GM21528 (cell line): Measurements from ENCODE around the gene GPR26.

Source experiments
- ATAC-seq: cut with Tn5 transposase; IDR thresholded peaks from one replicate; pipeline ENCODE4 v1.9.1; 2021; ENCODE audit warnings: mild to moderate bottlenecking, moderate library complexity; ENCODE audit not compliant: unreplicated experiment, low FRiP score

Gene GPR26, protein sequence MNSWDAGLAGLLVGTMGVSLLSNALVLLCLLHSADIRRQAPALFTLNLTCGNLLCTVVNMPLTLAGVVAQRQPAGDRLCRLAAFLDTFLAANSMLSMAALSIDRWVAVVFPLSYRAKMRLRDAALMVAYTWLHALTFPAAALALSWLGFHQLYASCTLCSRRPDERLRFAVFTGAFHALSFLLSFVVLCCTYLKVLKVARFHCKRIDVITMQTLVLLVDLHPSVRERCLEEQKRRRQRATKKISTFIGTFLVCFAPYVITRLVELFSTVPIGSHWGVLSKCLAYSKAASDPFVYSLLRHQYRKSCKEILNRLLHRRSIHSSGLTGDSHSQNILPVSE

DNA sequence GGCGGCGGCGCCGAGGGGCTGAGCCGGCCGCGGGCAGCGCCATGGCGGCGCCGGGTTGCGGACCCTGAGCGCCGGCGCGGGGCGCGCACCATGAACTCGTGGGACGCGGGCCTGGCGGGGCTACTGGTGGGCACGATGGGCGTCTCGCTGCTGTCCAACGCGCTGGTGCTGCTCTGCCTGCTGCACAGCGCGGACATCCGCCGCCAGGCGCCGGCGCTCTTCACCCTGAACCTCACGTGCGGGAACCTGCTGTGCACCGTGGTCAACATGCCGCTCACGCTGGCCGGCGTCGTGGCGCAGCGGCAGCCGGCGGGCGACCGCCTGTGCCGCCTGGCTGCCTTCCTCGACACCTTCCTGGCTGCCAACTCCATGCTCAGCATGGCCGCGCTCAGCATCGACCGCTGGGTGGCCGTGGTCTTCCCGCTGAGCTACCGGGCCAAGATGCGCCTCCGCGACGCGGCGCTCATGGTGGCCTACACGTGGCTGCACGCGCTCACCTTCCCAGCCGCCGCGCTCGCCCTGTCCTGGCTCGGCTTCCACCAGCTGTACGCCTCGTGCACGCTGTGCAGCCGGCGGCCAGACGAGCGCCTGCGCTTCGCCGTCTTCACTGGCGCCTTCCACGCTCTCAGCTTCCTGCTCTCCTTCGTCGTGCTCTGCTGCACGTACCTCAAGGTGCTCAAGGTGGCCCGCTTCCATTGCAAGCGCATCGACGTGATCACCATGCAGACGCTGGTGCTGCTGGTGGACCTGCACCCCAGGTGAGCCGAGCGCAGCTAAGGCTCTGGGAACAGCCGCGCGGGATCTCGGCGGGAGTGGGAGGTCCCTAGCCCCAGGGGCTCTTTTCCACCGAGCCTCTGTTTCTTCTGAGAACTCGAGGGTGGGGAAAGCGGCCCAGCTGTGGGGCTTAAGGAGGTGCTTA lies at the start of gene GPR26:
Gene GPR26 (plus strand): TSS at position 38 of the 919 bp plus-strand sequence. CDS start 53 bp downstream, at position 91.
- no peak for ATAC-seq

DNA sequence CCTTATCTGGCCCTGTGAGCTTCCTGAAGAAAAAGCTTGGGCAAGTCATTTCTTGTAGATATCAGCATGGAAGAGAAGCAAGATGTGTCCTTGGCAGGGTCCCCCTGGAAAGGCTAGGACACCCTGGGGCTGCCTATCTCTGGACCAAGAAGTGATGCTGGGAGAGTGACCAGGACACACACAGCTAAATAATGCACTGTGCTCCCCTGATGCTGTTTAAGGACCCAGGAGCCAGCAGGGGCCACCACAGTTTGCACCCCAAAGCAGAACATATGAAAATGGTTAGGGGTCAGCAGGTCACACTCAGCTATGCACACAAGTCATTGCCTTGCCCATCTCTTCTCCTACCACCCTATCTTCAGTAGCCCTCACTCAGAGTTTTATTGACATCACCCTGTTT lies 47.9 kb upstream of the GPR26 start:
- no peak for ATAC-seq

DNA sequence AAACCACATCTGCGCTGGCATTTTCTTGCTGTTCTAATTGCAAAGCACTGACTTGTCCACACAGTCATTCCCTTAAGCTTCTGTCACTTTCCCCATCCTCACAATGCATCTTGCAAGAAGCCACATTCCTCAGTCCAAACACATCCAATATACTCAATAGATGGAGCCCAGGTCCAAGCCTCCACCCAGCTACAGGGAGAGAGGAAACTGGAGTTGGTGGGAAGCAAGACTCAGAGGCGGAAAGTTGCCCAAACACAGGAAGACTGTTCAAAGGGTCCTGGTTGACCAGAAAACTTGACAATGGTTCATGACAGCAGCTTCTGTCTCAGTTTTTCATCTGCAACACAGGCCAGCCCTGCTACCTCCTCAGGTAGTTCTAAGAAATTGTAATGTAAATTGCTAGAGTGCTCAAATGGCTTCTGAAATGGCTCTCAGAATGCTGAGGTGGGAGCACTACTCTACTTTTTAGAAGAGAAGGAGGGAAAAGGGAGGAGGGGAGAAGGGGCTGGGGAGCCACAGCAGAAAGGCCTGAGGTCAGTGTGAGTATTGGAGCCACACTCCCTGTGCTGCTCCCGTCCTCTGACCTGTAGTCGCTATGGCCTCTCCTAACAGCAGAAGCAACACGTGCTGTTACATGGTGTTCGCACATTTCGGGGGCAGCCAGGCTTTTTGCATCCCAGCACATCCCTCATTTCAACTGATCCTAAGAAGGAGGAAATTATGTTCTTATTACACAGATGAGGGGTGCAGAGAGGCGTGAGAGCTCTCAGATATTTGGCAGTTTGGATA lies 46.9 kb upstream of the GPR26 start:
- no peak for ATAC-seq

DNA sequence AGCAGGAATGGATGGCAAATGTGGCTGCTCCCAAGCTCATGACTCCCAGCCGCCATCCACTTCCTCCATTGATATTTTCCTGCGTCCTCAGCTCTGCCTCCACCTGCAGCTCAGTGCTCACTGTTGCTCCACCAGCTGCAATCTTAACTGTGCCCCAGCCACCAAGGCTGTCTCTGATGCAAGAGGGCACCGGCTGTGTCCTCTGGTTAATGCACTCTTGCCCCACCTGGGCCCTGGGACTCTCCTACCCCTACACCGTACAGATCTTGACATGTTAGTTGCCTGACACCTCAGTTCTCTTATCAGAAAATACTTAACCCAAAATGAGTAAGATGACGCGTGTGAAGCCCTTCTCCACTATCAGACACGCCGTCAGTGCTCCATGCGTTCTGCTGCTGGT lies 45.5 kb upstream of the GPR26 start:
- no peak for ATAC-seq

DNA sequence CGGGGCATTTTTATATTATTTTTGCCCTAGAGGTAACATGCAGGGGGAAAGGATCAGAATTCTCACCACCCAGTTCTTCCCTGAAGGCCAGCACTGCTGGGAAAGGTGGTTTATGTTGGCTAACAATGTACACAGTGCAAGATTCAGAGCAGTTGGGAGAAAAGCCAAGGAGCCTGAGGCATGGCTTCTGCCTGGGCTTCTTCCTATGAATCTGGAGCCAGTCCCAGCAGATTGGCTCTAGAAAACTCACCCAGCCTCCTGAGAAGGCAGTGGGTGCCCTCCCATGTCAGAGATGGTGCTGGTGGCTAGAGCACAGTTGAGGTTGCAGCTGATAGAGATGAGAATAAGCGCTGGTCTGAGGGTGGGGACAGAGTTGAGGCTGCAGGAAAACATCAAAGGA lies 44.7 kb upstream of the GPR26 start:
- no peak for ATAC-seq

DNA sequence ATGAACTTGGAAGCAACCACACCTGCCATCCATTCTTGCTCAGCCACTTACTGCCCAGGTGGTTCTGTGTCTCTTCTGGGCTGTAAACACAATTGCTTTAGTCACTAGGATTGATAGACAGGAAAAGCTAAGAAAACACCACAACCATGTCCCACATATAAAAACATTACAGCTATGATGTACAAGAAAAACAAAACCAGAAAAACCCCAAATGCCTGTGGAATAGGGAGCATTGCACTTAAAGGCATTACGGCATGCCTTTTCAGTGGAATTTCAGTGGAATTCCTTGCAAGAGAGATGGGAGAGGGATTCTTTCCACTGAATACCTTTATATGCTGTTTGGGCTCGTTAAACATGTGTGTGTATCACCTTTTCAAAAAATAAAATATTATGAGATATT lies 44.2 kb upstream of the GPR26 start:
- ATAC-seq = no peak

DNA sequence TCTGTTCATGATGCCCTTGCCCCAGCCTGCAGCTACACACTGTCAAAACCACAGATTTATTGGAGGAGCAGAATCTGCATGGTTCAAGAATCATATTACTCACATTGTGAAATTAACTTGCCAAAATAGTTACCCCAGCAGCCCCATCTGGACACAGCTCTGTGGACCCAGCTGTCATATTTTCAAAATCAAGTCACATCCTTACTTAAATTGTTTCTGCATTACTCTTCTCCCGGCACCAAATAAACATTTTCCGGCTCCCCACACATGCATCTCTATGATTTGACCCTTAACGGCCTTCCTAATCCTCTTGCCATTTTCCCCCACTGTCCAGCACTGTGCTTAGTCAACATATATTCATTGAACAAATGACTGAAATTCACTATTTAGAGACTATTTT lies 43.8 kb upstream of the GPR26 start:
- no peak for ATAC-seq

DNA sequence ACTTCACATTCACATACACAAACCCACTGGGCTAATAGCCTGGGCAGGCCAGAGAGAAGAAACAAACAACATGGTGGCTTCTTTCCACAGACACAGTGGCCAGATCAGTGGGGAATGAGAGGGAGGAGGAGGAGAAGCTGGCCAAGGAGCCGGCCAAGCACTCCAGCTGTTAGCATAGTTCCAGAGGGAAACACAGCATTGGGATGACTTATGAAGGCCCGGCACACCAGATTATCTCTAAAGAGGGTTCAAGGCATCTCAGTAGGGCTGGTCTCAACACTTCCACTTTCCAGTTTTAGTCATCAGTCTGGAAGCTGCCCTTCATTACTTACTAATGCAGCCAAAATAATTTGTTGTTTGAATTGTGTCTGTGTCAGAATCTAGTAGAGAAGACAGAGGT lies 42.1 kb upstream of the GPR26 start:
- no peak for ATAC-seq

DNA sequence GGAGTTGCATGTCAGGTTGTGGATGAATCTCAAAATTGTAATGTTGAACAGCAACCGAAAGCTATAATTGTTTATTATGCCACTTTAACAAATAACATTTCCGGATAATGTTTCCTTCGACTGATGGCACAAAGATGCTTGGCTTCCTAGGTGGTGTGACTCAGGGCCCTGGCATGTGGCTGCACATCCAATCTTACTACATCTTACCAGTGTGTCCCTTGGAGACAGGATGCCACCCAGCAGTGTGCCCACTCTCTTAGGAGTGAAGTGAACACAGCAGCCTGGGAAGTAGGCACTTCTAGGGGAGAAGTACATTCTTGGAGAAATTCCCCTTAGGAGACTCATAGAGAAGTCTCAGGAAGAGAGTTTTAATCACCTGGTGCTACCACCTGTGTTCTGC lies 33.0 kb upstream of the GPR26 start:
- ATAC-seq = no peak

DNA sequence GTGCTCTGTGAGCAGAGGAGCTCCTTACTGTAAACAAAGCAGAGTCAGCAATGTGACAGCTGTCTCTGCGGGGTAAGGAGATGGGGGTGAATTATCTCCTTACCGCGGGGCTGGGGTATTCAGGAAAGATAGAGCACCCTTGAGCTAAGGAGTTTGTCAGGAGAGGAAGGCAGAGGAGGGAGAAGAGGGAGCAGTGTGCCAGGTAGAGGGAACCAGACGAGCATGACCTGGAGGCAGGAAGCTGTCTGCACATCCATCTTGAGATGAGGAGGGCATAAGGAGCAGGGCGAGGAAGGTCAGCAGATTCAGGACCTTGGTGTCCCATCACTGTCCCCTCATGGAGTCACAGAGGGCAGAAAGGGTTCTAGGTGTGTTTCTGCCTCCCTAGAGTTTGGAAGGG lies 32.5 kb upstream of the GPR26 start:
- ATAC-seq = no peak

DNA sequence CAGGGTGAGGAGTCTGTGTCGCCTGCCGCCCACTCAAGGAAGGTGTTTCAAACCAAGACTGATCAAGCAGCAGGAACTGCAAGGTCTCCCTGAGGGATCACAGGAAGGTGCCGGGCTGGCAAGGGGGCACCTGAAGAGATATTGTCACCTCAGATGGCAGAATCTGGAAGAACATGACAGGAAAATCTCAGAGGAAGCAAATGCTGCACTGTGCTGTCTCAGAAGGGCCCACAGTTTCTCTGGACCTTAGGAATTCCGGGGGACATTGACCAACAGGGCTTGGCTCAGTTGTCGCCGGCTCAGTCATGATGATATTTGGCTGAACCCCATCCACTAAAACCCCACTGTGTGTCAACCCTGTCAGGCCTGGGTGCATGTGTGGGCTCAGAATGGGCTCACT lies 31.9 kb upstream of the GPR26 start:
- ATAC-seq = no peak

DNA sequence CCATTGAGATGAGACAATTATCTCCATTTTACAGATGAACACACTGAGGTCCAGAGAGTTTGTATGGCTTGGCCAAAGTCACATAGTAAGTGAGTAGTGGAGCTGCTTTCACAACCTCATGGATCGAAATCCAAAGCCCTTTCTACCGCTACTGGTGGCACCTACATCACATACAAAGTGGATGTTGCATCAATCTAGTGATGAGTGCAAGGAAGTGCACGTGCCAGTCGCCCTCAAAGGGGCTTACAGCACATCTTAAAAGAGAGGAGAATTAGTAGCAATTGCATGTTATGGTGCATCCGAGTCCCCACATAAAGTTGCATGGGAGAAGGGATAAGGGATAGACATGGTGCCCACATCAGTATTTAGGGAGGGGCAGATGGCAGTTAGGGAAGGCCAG lies 31.0 kb upstream of the GPR26 start:
- no peak for ATAC-seq

DNA sequence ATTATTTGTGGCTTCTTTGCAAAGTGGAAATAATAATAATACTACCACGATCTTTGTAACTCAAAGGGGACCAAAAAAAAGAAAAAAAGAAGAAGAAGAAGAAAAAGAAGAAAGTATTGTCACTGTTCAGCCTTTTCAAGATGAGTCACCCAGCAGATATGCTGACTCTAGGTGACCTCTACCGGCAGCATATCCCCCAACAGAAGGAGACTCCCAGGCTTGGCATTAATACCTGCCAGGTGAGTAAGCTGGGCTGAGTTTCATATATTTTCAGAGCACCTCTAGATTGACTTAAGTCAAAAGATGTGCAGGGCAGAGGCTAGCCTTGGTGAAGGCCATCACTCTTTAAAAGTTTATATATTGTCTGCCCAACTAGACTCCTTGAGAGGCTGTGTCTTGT lies 30.4 kb upstream of the GPR26 start:
- no peak for ATAC-seq

DNA sequence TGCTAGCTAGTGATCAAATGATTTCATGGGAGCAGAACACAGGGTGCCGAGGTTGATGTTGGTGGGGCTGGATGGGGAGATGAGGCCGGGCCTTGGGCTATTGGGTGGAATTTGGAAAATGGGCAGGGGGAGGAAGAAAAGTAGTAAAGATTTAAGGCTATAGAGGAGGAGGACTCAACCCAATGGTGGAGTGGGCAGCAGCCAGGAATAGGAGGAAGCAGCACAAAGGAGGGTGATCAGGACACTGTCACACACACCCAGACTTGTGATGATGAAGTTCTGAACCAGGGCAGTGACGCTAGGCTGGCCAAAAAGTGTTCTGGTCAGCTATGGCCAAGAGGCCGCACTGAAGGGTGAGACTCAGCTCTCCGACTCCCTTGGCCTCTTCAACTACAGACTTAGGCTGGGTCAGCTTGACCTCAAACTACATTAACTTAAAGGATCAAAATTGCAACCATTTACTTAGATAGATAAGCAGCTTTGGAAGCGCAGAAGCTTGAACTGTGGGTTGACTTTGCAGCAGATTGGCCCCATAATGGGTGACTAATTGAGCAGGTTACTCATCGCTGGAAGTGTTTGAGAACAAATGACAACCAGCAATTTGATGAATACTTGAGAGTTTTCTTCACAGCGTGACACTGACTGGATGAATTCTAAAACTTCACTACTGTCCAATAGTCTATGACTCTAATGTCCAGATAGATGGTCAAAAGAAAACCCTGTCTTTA lies 29.4 kb upstream of the GPR26 start:
- no peak for ATAC-seq

DNA sequence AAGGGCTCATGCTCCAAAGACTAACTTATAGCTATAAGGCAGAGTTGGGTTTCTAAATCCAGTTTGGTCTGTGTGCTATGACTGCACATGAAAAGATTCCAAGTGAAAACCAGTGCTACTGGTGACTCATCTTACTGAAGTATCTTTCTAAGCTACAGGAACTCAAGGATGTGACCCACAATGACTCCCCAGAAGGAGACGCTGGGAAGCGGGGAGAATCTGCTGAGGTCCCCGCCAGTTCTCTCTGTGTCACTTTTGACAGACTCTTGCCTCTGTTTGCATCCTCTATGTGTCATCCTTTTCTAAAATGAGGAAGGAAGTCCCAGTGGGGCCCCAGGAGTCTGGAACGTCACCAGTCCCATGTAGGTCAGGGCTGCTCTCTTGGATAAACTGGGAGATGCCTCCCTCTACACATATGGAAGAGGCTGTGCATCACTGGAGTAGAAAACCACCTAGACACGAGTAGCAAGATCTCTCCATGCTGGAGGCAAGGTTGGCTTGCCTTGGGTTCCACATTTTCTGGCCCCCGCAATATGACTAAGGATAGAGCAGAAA lies 28.8 kb upstream of the GPR26 start:
- no peak for ATAC-seq

DNA sequence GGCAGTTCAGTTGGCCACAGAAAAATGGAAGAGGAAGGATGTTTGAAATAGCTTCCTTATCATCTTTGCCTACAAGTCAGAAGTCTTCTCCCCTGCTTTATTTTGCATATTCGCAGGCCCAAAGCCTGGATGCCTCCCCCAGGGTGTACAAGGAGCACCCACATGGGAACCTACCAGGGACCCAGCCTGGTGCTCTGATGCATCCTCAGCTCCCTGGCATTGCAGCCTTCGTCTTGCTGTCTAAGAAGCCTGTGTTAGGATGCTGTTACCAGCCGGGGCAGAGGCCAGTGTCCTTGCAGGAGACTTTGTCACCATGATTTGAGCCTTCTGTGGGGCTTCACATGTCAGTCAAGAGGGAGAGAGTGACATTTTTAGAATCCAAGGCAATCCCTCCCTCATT lies 27.0 kb upstream of the GPR26 start:
- ATAC-seq = no peak

DNA sequence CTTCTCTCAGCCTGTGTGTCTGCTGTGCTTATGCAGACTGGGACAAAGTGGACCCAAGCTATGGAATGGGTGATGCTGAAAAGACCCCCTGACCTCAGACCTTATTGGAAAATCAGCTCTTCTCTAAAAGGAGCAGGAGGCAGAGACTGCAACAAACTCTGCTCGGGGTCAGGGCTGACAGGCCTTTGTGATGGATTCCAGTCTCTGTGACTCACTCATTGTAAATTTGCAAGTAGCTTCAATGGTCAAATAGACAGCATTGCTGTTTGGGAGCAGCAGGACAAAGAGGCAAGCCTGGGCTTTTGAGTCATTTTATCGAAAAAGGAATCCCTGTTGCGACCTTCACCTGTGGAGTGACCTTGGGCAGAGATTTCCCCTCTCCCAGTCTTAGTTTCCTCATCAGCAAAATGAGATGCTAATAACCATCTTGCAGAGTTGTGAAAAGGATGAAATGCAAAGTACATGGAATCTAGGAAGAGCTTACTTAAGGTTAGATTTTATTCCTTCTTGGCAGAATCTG lies 26.1 kb upstream of the GPR26 start:
- ATAC-seq = no peak

DNA sequence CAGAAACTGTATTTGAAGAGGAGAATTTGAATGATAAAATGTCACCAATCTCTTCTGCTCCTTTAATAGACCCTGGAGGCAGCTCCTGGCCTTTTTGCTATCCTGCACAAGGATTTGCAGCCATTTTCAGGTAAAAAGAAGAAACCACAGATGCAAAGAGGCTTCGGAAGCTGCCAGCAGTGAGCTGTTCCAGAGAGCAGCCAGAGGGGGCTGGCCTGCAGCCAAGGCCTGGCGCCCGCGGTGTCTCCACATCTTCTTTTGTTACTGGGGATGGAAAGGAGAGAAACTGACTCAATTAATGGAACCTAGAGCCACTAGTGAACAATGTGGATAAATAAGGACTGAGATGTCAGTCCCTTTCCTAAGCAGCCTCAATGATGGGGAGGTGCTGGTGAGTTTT lies 23.9 kb upstream of the GPR26 start:
- ATAC-seq = no peak

DNA sequence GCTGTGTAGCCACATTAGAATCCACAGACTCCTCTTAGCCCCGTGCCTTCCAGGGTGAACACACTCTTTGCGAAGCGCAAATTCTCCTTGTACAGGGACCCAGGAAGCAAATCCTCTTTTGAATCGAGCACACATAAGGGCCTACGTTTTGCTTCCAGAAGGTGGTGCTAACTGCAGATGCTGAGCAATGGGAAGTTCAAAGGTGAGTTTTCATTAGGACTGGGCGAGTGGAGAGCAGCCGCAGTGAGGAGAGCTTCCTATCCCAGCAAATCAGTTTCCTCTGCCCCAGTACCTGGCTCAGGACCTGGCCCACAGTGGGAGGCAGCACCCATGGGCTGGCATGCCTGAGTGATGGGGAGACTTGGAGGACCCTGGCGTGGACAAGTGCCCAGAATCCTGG lies 23.5 kb upstream of the GPR26 start:
- ATAC-seq = no peak

DNA sequence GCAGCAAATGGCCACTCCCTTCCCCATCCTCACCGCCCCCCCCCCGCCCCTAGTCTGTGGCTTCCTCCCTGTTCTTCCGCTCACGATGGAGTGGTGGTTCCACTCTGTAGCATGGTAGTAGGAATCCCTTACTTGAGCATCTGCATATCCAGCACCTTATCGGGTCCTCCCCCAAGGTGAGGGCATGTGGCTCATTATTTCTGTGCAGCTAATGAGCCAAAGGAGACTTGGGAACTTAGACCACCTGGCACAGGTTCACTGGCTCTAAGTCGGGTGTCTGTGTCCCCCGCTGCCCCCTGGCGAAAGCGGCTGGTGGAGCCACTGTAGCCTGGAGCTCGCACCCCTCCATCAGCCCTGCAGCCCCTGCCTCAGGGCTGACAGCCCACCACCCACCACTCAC lies 22.8 kb upstream of the GPR26 start:
- ATAC-seq = no peak
